Neural progenitor cell (in vitro differentiated cells): ENCODE data around the gene ARHGDIA. TPM values are rescaled to one million over a fixed set of nuclear protein-coding genes. Genes with fewer than 3 reads are reported as not detected.

Experiments
- DNase-seq: peaks from one replicate; pipeline ENCODE4 v3.0.0-alpha.2; 2016; ENCODE audit warnings: low spot score
- H2AFZ ChIP-seq: fragments of 200-600 bp; sonication (generic); replicated peaks from 2 replicates; pipeline ENCODE4 v1.6.1; 2016; ENCODE audit warnings: antibody characterized with exemption
- H3F3A ChIP-seq: fragments of 200-600 bp; sonication (generic); 2 replicates; pipeline ENCODE4 v1.6.1; 2016; ENCODE audit warnings: antibody characterized with exemption, low read depth
- H3K27ac ChIP-seq: fragments of 200-600 bp; sonication (generic); 2 replicates; pipeline ENCODE4 v1.5.1; 2016; ENCODE audit warnings: mild to moderate bottlenecking
- H3K27me3 ChIP-seq: fragments of 200-600 bp; sonication (generic); 2 replicates; pipeline ENCODE4 v1.6.1; 2016; ENCODE audit warnings: mild to moderate bottlenecking, moderate library complexity
- H3K36me3 ChIP-seq: fragments of 200-600 bp; sonication (generic); 2 replicates; pipeline ENCODE4 v1.5.1; 2016
- H3K4me1 ChIP-seq: fragments of 200-600 bp; sonication (generic); 2 replicates; pipeline ENCODE4 v1.6.1; 2016; ENCODE audit warnings: mixed run types
- H3K4me2 ChIP-seq: fragments of 200-600 bp; sonication (generic); 2 replicates; pipeline ENCODE4 v1.6.1; 2016
- H3K4me3 ChIP-seq: fragments of 200-600 bp; sonication (generic); 2 replicates; pipeline ENCODE4 v1.5.1; 2016
- H3K79me2 ChIP-seq: fragments of 200-600 bp; sonication (generic); 2 replicates; pipeline ENCODE4 v1.6.1; 2016; ENCODE audit warnings: low read depth
- H3K9ac ChIP-seq: fragments of 200-600 bp; sonication (generic); 2 replicates; pipeline ENCODE4 v1.6.1; 2016
- H3K9me3 ChIP-seq: fragments of 200-600 bp; sonication (generic); 2 replicates; pipeline ENCODE4 v1.5.1; 2016; ENCODE audit warnings: low read depth
- H4K20me1 ChIP-seq: fragments of 200-600 bp; sonication (generic); 2 replicates; pipeline ENCODE4 v1.6.1; 2016; ENCODE audit warnings: low read depth
- H3K27ac Mint-ChIP-seq: 3 replicates; pipeline ENCODE4 v1.8.0; 2021; ENCODE audit warnings: mixed read lengths
- H3K27me3 Mint-ChIP-seq: 2 replicates; pipeline ENCODE4 v1.8.0; 2022; ENCODE audit warnings: low read depth, mild to moderate bottlenecking, inconsistent platforms, moderate library complexity, mixed read lengths; ENCODE audit not compliant: insufficient read depth
- H3K36me3 Mint-ChIP-seq: 3 replicates; pipeline ENCODE4 v1.8.0; 2021; ENCODE audit warnings: mixed read lengths
- H3K4me1 Mint-ChIP-seq: 3 replicates; pipeline ENCODE4 v1.8.0; 2021; ENCODE audit warnings: mixed read lengths
- H3K4me3 Mint-ChIP-seq: 3 replicates; pipeline ENCODE4 v1.8.0; 2021; ENCODE audit warnings: mild to moderate bottlenecking, moderate library complexity, mixed read lengths
- H3K9me3 Mint-ChIP-seq: 3 replicates; pipeline ENCODE4 v1.8.0; 2020; ENCODE audit warnings: mixed read lengths
- CTCF ChIP-seq: fragments of 200-600 bp; sonication (generic); IDR thresholded peaks from 2 replicates; pipeline ENCODE4 v1.5.1; 2017; ENCODE audit warnings: antibody characterized with exemption, mild to moderate bottlenecking
- EZH2 ChIP-seq: fragments of 200-600 bp; sonication (generic); IDR thresholded peaks from 2 replicates; pipeline ENCODE4 v1.6.1; 2017; ENCODE audit warnings: antibody characterized with exemption, mild to moderate bottlenecking, moderate library complexity
- EZH2phosphoT487 ChIP-seq: fragments of 200-600 bp; sonication (generic); IDR thresholded peaks from 2 replicates; pipeline ENCODE4 v1.6.1; 2017; ENCODE audit warnings: antibody characterized with exemption
- total RNA-seq: library from RNA; depleted of rRNA; stranded (reverse); fragments of >200 nt; gene quantifications from 2 replicates; pipeline ENCODE4 v1.2.3, GENCODE V29; 2015; ENCODE audit warnings: low replicate concordance

ARHGDIA gene
- total RNA-seq, 1 donor from 2014 or later = 25.1 TPM

GRCh38 chr17:81884520-81884919, 13.4 kb upstream of the ARHGDIA start:
- H3K9me3 ChIP-seq = no peaks in the 10 kb centered on the region
- H3K4me1 Mint-ChIP-seq = peaks cover 9% of the 10 kb centered on the region
- no peaks in the 10 kb centered on the region for H3K4me1 ChIP-seq
- H3K4me3 ChIP-seq = no peak overlapping the region
- no peak for DNase-seq
- peaks cover 34% of the 10 kb centered on the region for H3K36me3 Mint-ChIP-seq
- H3K4me2 ChIP-seq = no peak overlapping the region
- peaks cover 26% of the 10 kb centered on the region for H3K79me2 ChIP-seq
- H3F3A ChIP-seq = peaks cover 13% of the 10 kb centered on the region
- H3K4me3 Mint-ChIP-seq = no peak overlapping the region
- peaks cover 4% of the 10 kb centered on the region for H4K20me1 ChIP-seq
- H3K27ac Mint-ChIP-seq = no peak overlapping the region
- no peaks in the 10 kb centered on the region for H3K9me3 Mint-ChIP-seq
- H2AFZ ChIP-seq = no peak overlapping the region
- no peak for TF ChIP-seq EZH2phosphoT487
- no peak for TF ChIP-seq CTCF
- TF ChIP-seq EZH2 = no peak
- H3K9ac ChIP-seq = no peak overlapping the region
- no peak overlapping the region for H3K27ac ChIP-seq
- H3K27me3 ChIP-seq = no peaks in the 10 kb centered on the region
- H3K36me3 ChIP-seq = peaks cover 6% of the 10 kb centered on the region
- H3K27me3 Mint-ChIP-seq = peaks cover 5% of the 10 kb centered on the region

GRCh38 chr17:81879121-81879520, 8.0 kb upstream of the ARHGDIA start:
- TF ChIP-seq EZH2 (no peak), EZH2phosphoT487 (no peak), CTCF (no peak)
- peaks cover 15% of the 10 kb centered on the region for H3K36me3 Mint-ChIP-seq
- Histone ChIP-seq H2AFZ (no peak overlapping the region), H3F3A (peaks cover 28% of the 10 kb centered on the region), H3K4me3 (no peak overlapping the region), H3K9me3 (no peaks in the 10 kb centered on the region), H4K20me1 (no peaks in the 10 kb centered on the region), H3K4me2 (no peak overlapping the region), H3K4me1 (no peaks in the 10 kb centered on the region), H3K27ac (no peak overlapping the region), H3K27me3 (no peaks in the 10 kb centered on the region), H3K79me2 (no peaks in the 10 kb centered on the region), H3K9ac (no peak overlapping the region), H3K36me3 (no peaks in the 10 kb centered on the region)
- no peaks in the 10 kb centered on the region for H3K27me3 Mint-ChIP-seq
- H3K4me3 Mint-ChIP-seq = no peak overlapping the region
- no peaks in the 10 kb centered on the region for H3K9me3 Mint-ChIP-seq
- no peaks in the 10 kb centered on the region for H3K4me1 Mint-ChIP-seq
- DNase-seq = no peak
- no peak overlapping the region for H3K27ac Mint-ChIP-seq

- no peak for DNase-seq
- no peaks in the 10 kb centered on the region for H3K9me3 Mint-ChIP-seq
These were observed 7.2 kb upstream of the ARHGDIA start for GRCh38 chr17:81878294-81878693.

More at GRCh38 chr17:81878294-81878693, 7.2 kb upstream of the ARHGDIA start:
- TF ChIP-seq EZH2phosphoT487 = no peak
- TF ChIP-seq CTCF = no peak
- no peak for TF ChIP-seq EZH2
- no peak overlapping the region for H3K4me3 Mint-ChIP-seq
- no peaks in the 10 kb centered on the region for H3K4me1 ChIP-seq
- no peaks in the 10 kb centered on the region for H3K27me3 ChIP-seq
- no peak overlapping the region for H2AFZ ChIP-seq
- H3K27ac ChIP-seq = no peak overlapping the region
- no peak overlapping the region for H3K9ac ChIP-seq
- H3K4me1 Mint-ChIP-seq = no peaks in the 10 kb centered on the region
- peaks cover 15% of the 10 kb centered on the region for H3K36me3 Mint-ChIP-seq
- no peaks in the 10 kb centered on the region for H3K36me3 ChIP-seq
- no peaks in the 10 kb centered on the region for H3K27me3 Mint-ChIP-seq
- H3K4me2 ChIP-seq = no peak overlapping the region
- no peak overlapping the region for H3K27ac Mint-ChIP-seq
- H3K79me2 ChIP-seq = no peaks in the 10 kb centered on the region
- no peaks in the 10 kb centered on the region for H3K9me3 ChIP-seq
- no peaks in the 10 kb centered on the region for H4K20me1 ChIP-seq
- H3K4me3 ChIP-seq = no peak overlapping the region
- peaks cover 29% of the 10 kb centered on the region for H3F3A ChIP-seq
